ENCODE results near the gene TVP23A.
"Not testable (repeated sequence)": the region's sequence is repeated elsewhere in the genome, so short reads cannot be mapped to it uniquely, and the experiment has no call there.

TVP23A gene

DNA sequence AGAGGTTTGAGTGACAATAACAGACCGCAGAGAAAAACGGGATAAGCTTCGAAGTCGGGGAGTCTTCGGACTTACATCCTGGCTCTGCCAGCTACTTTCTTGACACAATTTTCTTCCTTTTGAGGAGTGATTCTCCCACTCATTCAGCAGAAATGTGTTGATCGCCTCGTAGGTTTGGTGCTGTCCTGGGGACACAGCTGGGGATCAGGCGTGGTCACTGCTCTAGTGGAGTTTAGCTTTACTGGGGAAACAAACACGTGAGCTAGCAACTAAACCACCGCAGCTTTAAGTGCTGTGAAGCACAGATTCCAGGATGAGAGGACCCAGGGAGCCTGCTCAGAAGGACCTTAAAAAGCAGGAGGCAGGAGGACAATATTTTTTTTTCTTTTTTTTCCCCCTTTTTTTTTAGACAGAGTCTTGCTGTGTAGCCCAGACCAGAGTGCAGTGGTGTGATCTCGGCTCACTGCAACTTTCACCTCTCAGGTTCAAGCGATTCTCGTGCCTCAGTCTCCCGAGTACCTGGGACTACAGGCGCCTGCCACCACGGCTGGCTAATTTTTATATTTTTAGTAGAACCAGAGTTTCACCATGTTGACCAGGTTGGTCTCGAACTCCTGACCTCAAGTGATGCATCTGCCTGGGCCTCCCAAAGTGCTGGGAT is 74.1 kb downstream of the TVP23A start:
- DNase-seq: no peak

DNA sequence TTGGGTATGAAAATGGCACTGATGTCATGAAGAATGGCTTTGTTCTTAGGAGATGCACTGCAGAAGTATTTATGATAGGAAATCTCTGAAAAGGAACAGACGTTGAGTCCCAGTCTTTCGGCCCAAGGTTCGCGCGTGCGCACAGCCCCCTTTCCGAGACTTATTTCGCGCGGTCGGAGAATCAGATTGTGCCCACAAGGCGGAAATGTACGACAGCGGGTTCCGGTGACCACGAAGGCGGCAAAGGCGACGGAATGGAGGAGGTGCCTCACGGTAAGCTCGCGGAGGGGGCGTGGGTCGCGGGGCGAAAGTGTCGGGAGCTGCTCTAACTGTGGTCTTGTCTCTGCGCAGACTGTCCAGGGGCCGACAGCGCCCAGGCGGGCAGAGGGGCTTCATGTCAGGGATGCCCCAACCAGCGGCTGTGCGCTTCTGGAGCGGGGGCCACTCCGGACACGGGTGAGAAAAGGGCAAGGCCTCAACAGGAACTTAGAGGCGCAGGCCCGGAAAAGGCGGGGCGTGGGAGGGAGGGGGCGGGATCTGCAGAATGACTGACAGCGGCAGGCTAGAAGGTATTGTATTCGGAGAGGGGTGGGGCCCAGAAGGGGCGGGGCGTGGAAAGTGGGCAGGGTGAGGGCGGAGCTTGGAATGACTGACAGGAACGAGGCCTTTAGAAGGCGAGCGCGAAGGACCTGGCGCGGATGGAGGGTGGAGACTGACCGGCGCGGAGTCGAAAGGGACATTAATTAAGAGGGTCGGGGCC is 74.8 kb downstream of the TVP23A start, which contains the start of gene NUBP1:
Gene NUBP1 (plus strand): TSS at position 233 of the 760 bp plus-strand sequence. CDS start 22 bp downstream, at position 255.
- DNase-seq: peak; percentile 100

DNA sequence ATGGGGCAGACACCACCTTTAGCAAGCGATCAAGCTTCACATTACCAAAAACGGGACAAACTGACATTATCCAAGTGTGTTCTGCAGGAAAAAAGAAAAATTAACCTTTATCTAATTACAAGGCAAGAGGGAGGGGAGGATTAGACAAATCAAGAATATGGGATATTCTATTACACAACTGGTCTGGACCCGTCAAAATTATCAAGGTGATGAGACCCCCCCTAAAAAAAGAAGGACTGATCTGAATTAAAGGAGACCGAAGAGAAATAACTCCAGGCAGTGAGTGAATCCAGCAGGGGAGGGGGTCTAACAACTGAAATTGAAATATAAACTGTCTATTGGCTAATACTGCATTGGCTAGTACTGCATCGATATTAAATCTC is 75.4 kb downstream of the TVP23A start:
- no peak for DNase-seq

DNA sequence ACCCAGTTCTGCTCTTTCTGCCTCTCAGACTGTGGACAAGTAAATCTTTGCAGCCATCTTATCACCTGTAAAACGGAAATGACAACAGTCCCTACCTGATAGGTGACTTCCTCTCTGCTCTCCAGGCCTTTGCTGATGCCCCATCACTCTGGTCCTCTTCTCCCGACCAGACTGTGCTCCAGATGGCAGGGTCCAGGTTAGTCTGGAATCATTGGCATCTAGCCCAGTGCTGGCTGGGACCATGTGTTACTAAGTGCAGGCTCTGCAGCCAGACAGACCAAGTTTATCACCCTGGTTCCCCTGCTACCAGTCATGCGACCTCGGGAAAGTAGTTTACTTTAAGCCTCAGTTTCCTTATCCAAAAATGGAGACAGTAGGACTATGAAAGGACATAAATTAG is 76.8 kb downstream of the TVP23A start:
- no peak for DNase-seq

DNA sequence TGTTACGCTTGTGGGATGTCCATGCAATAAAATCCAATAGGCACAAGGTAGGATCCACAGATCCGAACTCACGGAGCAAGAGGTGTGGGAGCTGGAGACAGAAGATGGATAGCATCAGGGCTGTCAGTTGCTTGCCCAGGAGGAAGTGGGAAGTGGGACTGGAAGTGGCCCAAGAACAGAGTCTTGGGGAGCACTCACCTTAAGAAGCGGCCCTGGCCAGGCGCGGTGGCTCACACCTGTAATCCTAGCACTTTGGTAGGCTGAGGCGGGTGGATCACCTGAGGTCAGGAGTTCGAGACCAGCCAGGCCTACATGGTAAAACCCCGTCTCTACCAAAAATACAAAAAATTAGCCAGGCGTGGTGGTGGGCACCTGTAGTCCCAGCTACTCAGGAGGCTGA is 77.3 kb downstream of the TVP23A start:
- not testable (repeated sequence) for DNase-seq

DNA sequence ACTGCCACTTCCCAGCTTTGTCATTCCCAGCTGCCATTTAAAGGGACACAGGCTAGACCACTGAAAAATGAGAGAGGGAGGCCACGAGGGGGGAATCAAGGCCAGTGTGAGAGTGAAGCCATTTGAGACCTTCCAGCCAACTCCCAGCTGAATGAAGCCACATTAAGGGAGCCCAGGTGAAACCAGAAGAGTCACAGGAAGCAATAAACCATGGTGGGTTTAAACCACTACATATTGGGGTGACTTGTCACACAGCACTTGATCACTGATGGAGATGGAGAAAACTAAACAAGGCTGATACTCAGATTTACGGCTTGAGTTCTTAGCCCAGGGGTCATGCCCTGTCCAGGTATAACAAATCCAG is 77.8 kb downstream of the TVP23A start:
- DNase-seq: no peak

DNA sequence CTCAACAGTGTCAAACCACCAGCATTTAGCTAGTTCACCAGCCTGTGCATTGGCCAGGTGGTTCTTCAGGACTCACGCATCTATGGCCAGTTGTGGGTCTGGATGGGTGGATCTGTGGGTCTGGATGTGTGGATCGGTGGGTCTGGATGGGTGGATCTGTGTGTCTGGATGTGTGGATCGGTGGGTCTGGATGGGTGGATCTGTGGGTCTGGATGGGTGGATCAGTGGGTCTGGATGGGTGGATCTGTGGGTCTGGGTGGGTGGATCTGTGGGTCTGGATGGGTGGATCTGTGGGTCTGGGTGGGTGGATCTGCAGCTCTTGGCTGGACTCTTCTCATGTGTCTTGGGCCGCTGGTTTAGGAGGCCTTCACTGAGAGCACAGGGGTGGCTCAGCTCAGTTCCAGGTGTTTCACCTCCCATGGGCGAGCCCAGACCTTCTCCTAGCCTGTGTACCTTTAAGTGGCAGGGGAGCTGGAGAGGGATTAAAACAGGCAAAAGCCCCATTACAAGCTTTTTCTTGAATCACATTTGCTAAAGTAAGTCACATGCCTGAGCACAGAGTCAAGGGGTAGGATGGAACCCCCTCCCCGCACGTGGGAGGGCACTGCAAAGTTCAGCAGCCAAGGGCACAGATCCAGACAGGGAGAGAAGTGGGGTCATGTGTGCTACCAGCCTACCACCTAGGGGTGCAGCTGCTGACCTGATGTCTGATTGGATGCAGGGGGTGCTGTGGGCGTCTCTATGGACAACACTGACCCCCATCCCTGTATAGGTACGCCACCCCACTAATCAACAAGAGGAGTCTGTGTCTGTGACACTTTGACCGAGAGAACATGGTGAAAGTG is 78.4 kb downstream of the TVP23A start:
- no peak for DNase-seq

DNA sequence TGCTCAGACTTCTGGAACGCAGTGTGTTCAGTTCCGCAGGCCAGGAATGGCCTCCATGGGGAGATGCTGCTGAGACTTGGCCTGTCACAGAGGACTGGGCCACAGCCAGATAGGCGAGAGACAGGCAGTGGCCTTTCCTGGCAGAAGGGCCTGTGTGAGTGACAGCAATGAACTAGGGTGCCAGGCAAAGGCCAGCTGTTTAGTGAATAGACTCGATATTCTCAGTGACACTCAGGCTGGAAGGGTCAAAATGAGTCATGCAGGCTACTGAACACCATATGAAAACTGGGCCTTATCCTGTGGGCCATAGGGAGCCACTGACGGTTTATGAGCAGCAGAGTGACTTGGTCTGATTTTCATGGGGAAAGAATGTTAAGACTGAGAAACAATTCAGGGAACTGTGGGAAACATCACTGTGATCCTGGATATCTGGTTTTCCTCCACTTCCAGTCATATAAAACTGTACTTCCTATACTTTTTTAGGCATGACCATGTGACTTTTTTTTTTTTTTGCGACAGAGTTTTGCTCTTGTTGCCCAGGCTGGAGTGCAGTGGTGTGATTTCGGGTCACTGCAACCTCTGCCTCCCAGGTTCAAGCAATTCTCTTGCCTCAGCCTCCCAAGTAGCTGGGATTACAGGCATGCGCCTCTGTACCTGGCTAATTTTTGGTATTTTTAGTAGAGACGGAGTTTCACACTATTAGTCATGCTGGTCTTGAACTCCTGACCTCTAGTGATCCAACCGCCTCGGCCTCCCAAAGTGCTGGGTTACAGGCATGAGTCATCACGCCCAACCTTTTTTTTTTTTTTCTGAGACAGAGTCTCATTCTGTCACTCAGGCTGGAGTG is 80.1 kb downstream of the TVP23A start:
- DNase-seq: peak; percentile 68 to 70

DNA sequence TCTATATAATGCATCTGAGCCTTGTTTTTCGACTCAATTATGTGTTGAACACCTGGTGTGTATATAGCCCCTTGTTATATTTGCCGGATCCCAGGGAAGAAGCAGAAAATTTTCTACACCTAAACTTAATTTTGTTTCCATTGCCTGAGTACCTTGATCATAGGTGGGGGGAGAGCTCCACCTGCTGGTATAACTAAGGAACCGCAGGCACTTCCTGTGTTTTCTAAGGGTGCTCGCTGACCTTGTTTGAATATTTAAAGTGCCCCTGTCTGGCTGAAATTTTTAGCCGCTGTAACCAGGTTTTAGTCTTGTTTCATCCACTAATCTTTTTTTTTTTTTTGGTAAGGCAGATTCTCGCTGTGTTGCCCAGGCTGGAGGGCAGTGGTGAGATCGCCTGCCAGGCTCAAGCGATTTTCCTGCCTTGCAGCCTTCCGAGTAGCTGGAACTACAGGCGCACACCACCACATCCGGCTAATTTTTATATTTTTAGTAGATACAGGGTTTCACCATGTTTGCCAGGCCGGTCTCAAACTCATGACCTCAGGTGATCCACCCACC is 81.4 kb downstream of the TVP23A start:
- DNase-seq: peak; percentile 72 to 75

DNA sequence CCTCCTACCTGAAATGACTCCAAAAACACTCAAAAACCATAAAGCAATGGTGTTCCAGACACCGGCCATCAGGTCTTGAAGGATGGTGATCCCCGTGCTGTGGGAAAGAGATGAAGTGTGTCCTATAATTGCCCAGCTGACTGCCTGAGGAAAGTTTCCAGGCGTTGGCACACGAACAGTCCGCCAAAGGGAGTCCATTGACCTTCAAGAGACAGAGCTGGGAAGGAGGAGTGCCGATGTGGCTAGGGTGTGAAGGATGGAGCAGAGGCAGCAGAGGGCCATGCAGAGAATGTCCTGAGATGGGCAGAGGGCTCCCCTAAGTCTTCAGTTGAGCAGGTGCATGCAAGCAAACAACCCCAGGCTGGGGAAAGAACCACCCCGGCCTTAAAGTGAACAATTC is 86.8 kb downstream of the TVP23A start:
- DNase-seq: no peak

DNA sequence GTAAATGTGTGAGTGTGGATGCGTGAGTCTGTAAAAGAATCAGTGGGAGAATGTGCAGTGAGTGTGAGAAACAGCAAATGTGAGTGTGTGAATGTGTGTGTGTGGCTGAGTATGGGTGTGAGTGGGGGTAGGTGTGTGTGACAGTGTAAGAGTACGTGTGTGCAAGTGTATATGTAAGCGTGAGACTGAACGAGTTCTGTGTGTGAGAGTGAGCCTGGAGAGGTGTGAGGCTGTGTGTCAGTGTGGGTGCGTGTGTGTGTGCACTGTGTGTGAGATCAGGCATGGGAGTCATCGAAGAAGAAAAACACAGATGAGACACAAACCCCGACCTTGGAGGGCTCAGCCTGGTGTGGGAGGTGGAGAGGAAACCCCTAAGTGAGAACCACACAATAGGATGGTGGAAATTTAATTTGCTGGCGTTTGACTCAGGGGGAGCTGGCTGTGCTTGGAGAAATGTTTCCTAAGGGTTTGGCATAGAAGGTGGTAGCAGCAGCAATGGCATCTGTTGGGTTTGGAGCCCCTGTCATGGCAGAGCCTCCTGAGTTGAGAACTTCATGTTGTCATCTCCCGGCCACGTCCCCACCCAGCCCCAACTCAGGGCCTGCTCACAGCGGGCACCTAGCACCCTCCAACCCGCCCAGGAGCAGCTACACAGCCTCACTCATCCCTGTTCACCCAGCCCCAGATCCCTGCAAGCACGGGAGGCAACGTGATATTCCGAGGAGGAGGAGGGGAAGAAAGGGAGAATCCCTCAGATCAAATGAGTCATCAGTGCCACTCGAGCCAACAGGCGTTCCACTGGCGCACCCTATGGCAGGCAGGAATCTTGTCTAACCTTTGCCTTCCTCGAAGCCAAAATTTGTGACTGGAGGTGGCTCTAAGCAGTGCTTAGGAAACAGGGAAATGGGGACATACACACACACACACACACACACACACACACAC is 89.2 kb downstream of the TVP23A start:
- DNase-seq: no peak

DNA sequence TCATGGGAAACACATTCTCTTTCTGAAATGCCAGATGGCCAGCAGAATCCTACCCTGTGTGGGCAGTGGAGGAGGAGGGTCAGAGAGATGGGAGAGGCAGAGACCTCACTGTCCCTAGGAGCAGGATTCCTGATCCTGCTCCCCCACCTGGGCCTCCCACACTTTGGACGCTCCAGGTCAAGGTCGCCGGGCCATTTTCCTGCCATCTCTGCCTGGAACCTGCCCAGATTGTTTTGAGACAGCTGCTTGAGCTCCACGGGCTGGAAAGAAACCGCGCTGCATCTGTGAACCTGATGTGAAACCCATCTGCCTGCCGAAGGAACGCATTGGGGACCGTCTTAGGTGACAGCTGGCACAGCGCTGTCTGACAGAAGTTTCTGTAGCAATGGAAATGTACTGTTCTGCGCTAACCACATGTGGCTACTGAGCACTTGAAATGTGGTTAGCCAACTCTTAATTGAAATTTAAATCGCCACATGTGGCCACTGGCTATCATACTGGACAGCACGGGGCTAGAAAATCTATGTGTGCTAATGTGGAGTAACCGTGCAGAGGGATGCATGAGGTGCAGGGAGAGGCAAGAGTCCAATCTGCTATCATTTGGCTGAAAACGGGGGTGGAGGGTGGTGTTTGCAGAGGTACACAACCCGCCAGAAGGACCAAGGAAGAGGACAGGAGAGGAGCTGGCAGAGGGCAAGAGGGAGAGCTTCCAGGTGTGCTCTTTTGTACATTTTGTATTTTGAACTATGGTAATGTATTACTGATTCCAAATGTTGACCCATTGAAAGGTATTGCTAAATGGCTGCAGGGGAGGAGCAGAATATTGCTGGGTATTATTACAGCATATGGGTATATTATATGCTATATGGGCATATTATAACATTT is 90.3 kb downstream of the TVP23A start:
- DNase-seq: no peak
